Suprapubic skin (tissue), 4 donors: Measurements from ENCODE around the gene LGR4. TPM values are rescaled to one million over a fixed set of nuclear protein-coding genes. Genes with fewer than 3 reads are reported as not detected.

ENCODE experiments used
- DNase-seq, 2 donors: peaks; one replicate each; pipeline ENCODE4 v3.0.0-alpha.2; 2019; ENCODE audit warnings: low spot score in 2 of 2
- H3K27ac ChIP-seq: fragments of 200-600 bp; sonication (generic); one replicate; pipeline ENCODE4 v1.5.1; 2019
- H3K27me3 ChIP-seq: fragments of 200-600 bp; sonication (generic); one replicate; pipeline ENCODE4 v1.5.1; 2019
- H3K36me3 ChIP-seq: fragments of 200-600 bp; sonication (generic); one replicate; pipeline ENCODE4 v1.5.1; 2019
- H3K4me1 ChIP-seq: fragments of 200-600 bp; sonication (generic); one replicate; pipeline ENCODE4 v1.5.1; 2019
- H3K4me3 ChIP-seq: fragments of 200-600 bp; sonication (generic); one replicate; pipeline ENCODE4 v1.5.1; 2019; ENCODE audit warnings: mild to moderate bottlenecking
- H3K9me3 ChIP-seq: fragments of 200-600 bp; sonication (generic); one replicate; pipeline ENCODE4 v1.5.1; 2019
- CTCF ChIP-seq, 2 donors: fragments of 200-600 bp in 1 of 2; fragments of 450-650 bp in 1 of 2; sonication (generic) in 1 of 2; IDR thresholded peaks; one replicate each; pipeline ENCODE4 v1.5.1; 2016 to 2019; ENCODE audit warnings: antibody characterized with exemption in 2 of 2, mild to moderate bottlenecking in 1 of 2, moderate library complexity in 1 of 2
- EP300 ChIP-seq: sonication (generic); formaldehyde crosslinking; IDR thresholded peaks from one replicate; pipeline ENCODE4 v1.6.1; 2017; ENCODE audit warnings: antibody characterized with exemption
- POLR2A ChIP-seq, 2 donors: fragments of 450-650 bp; IDR thresholded peaks; one replicate each; pipeline ENCODE4 v1.6.1; 2017; ENCODE audit warnings: antibody characterized with exemption in 2 of 2, mild to moderate bottlenecking in 2 of 2, moderate library complexity in 2 of 2
- POLR2AphosphoS5 ChIP-seq, 3 donors: sonication (generic); formaldehyde crosslinking; IDR thresholded peaks; one replicate each; pipeline ENCODE4 v1.6.1; 2017; ENCODE audit warnings: antibody characterized with exemption in 3 of 3
- WGBS: methylation state at CpG from one replicate; pipeline ENCODE4 v1.1.5; 2018; 5-methylcytosine and 5-hydroxymethylcytosine counted together
- total RNA-seq, 4 donors: library from RNA; depleted of rRNA; stranded (reverse); fragments of >200 nt; gene quantifications; one replicate each; pipeline ENCODE4 v1.1.0, GENCODE V29; 2016

Gene LGR4
- total RNA-seq, 4 donors from 2014 or later: 54.7 to 143 (median 66.4) TPM

GRCh38 chr11:27464909-27465308 is 7.7 kb downstream of the LGR4 start:
- TF ChIP-seq POLR2AphosphoS5 (IDR thresholded peaks at IDR 0.05) (no peak), EP300 (no peak), POLR2A (IDR thresholded peaks at IDR 0.05) (no peak), CTCF (IDR thresholded peaks at IDR 0.05) (no peak)
- Histone ChIP-seq H3K27me3 (no peaks in the 10 kb centered on the region), H3K4me3 (no peak overlapping the region), H3K27ac (peak overlapping the region; percentile 53), H3K4me1 (peaks cover 76% of the 10 kb centered on the region), H3K36me3 (no peaks in the 10 kb centered on the region), H3K9me3 (no peaks in the 10 kb centered on the region)
- WGBS: 58% methylated on average over 2 of the region's 2 CpGs
- no peak for DNase-seq

DNA sequence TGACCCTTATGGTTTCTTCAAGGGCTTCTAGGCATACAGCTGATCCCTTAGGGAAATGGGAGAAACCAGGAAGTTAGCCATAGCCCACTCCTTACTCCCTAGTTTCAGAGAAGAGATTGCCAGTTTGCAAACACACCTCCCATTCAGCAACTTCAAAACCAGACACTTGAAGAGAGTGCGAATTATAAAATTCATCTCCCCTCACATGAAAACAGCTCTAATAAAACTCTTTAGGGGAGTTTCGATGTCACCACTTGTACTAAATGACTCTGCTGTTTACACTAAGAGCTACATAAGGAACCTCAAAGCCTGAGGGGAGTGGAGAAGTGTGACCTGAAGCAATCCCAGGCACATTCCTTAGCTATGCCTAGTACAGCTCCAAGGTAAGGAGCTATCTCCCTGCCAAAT is 8.3 kb downstream of the LGR4 start:
- Histone ChIP-seq H3K9me3 (no peaks in the 10 kb centered on the region), H3K27me3 (no peaks in the 10 kb centered on the region), H3K27ac (peak overlapping the region; percentile 24), H3K4me1 (peaks cover 72% of the 10 kb centered on the region), H3K36me3 (no peaks in the 10 kb centered on the region), H3K4me3 (no peak overlapping the region)
- TF ChIP-seq CTCF (IDR thresholded peaks at IDR 0.05) (no peak), POLR2A (IDR thresholded peaks at IDR 0.05) (no peak), POLR2AphosphoS5 (IDR thresholded peaks at IDR 0.05) (no peak), EP300 (no peak)
- 55% methylated on average over 2 of the region's 2 CpGs for WGBS
- no peak for DNase-seq

DNA sequence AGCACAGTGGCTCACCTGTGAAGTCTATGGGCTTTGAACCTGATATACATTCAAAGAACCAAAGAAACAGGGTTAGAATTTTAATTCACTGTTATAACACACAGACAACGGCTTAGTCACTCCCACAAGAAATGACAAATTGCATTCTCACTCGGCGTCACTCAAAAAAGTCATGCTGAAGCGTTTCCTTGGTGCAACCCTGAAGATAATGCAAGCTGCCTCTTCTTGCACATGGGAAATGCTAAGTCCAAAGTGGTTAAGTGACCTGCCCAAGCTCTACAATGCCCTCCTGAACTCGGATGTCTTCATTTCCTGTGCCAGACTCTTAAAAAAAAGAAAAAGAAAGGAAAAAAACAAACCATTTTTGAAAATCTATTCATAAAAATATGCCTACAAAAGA is 10.0 kb downstream of the LGR4 start:
- WGBS: 37% methylated on average over 5 of the region's 5 CpGs
- Histone ChIP-seq H3K27ac (no peak overlapping the region), H3K9me3 (no peaks in the 10 kb centered on the region), H3K36me3 (no peaks in the 10 kb centered on the region), H3K27me3 (no peaks in the 10 kb centered on the region), H3K4me3 (no peak overlapping the region), H3K4me1 (peaks cover 54% of the 10 kb centered on the region)
- TF ChIP-seq CTCF (IDR thresholded peaks at IDR 0.05): no peak
- no peak for TF ChIP-seq POLR2A (IDR thresholded peaks at IDR 0.05)
- no peak for TF ChIP-seq EP300
- no peak for TF ChIP-seq POLR2AphosphoS5 (IDR thresholded peaks at IDR 0.05)
- DNase-seq: no peak

DNA sequence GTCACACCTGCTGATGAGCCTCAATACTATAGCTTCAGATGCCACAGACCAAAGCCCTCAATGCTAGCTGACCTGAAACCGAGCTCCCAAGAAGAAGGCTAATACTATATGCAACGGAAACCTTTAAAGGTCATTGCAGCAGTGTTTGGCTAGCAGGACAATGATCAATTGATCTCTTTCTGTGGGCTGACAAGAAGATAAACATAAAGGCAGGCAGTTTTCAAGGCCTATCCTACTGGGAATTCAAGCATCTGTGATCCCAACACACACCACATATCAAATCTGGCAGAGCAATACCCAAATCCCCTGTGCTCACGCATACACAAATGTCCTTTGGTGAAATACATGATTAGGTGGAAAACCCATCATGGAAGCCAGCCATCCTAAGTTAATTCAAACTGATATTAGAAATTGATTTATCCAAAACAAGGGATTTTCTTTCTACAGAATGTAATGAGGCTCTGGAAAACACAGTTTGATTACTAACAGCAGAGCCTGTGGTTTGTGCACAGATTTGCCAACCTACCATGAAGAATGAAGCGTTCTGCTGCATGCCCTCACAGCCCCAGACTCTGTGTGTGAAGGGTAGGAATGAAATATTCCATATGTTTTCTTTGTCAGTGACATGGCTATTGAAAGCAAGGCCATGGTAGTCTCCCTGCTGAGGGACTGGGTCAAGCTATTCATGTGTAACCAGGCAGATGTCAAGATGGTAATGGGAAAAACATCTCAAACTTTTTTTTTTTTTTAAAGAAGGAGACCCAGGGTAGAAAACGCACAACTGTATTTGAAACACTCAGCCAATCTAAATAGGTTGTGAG is 12.2 kb downstream of the LGR4 start:
- H3K9me3 ChIP-seq: no peaks in the 10 kb centered on the region
- DNase-seq: no peak
- H3K27ac ChIP-seq: peak overlapping the region; percentile 14
- H3K4me3 ChIP-seq: no peak overlapping the region
- peaks cover 51% of the 10 kb centered on the region for H3K4me1 ChIP-seq
- no peaks in the 10 kb centered on the region for H3K27me3 ChIP-seq
- no peaks in the 10 kb centered on the region for H3K36me3 ChIP-seq
- no peak for TF ChIP-seq EP300
- no peak for TF ChIP-seq POLR2AphosphoS5 (IDR thresholded peaks at IDR 0.05)
- no peak for TF ChIP-seq POLR2A (IDR thresholded peaks at IDR 0.05)
- TF ChIP-seq CTCF (IDR thresholded peaks at IDR 0.05): no peak
- WGBS: 78% methylated on average over 5 of the region's 5 CpGs

DNA sequence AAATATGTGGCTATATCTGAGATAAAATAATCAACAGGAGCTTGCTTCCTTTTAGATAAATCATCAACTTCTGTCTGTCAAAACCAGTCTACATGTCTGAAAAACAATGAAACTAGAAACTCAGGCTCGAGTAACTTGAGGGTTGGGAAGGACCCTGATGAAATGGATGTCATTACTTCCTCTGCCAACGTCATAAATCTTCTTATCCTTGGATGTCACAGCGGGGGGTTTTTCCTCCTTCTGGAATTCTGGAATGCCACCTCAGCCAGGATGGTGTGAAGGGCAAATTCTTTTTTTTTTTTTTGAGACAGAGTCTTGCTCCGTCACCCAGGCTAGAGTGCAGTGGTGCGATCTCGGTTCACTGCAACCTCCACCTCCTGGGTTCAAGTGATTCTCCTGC is 13.4 kb downstream of the LGR4 start:
- DNase-seq: no peak
- TF ChIP-seq CTCF (IDR thresholded peaks at IDR 0.05): no peak
- WGBS: 73% methylated on average over 6 of the region's 6 CpGs
- Histone ChIP-seq H3K4me3 (no peak overlapping the region), H3K36me3 (no peaks in the 10 kb centered on the region), H3K9me3 (no peaks in the 10 kb centered on the region), H3K27ac (no peak overlapping the region), H3K4me1 (peaks cover 45% of the 10 kb centered on the region), H3K27me3 (no peaks in the 10 kb centered on the region)
